ENCODE measurements around the gene MKX. TPM values are rescaled to one million over a fixed set of nuclear protein-coding genes. Genes with fewer than 3 reads are reported as not detected.

Gene MKX
- polyA plus RNA-seq, 2 of the 4 experiments (the other 2 are of a cell fraction), result 0.03 TPM; not detected in 1

- no peak overlapping the region for H3K27ac ChIP-seq
- DNase-seq (ENCODE audit: low read depth in 1 of 2, low spot score in 1 of 2), result no peak
- 0% methylated on average over 3 of the region's 3 CpGs for WGBS (ENCODE audit: missing lambda C conversion rate)
- ChIA-PET CTCF (no interaction called here), POLR2A (interaction anchor here (0.6 kb wide), 1 partner anchor 45 kb away, joined by 3 read pairs; no protein-coding TSS in a partner anchor)
- no peak for FAIRE-seq
- H3K4me2 ChIP-seq, result no peak overlapping the region
- no peak for ATAC-seq
- H3K4me3 ChIP-seq, result no peak overlapping the region
- H3K4me1 ChIP-seq, result no peaks in the 10 kb centered on the region
- H3K9me3 ChIP-seq, result no peaks in the 10 kb centered on the region
- TF ChIP-seq KDM1A (IDR thresholded peaks at IDR 0.05; ENCODE audit: low read depth), result no peak
- no peak for TF ChIP-seq ZNF302 (CRISPR knock-in tag; IDR thresholded peaks at IDR 0.05)
- TF ChIP-seq POLR2A (IDR thresholded peaks at IDR 0.05; ENCODE audit: low read length), result no peak
- TF ChIP-seq RFX5 (IDR thresholded peaks at IDR 0.05), result no peak
- TF ChIP-seq MYC (IDR thresholded peaks at IDR 0.05; ENCODE audit: borderline replicate concordance, low read length), result no peak
- TF ChIP-seq, protein P1, sequence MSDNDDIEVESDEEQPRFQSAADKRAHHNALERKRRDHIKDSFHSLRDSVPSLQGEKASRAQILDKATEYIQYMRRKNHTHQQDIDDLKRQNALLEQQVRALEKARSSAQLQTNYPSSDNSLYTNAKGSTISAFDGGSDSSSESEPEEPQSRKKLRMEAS (IDR thresholded peaks at IDR 0.05), result no peak
- TF ChIP-seq, protein P2, sequence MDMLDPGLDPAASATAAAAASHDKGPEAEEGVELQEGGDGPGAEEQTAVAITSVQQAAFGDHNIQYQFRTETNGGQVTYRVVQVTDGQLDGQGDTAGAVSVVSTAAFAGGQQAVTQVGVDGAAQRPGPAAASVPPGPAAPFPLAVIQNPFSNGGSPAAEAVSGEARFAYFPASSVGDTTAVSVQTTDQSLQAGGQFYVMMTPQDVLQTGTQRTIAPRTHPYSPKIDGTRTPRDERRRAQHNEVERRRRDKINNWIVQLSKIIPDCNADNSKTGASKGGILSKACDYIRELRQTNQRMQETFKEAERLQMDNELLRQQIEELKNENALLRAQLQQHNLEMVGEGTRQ (IDR thresholded peaks at IDR 0.05), result no peak
- no peak for TF ChIP-seq ZSCAN20 (CRISPR knock-in tag; IDR thresholded peaks at IDR 0.05)
- no peak for TF ChIP-seq ATOH8 (CRISPR knock-in tag; IDR thresholded peaks at IDR 0.05; ENCODE audit: low read depth)
- no peak for TF ChIP-seq SREBF2 (IDR thresholded peaks at IDR 0.05)
- TF ChIP-seq JUNB (IDR thresholded peaks at IDR 0.05), result no peak
- TF ChIP-seq PBX3 (IDR thresholded peaks at IDR 0.05), result no peak
- TF ChIP-seq CBX8 (IDR thresholded peaks at IDR 0.05), result no peak
Observed at GRCh38 chr10:27680006-27680557, 65.5 kb downstream of the MKX start.

GRCh38 chr10:27679369-27679912, 66.2 kb downstream of the MKX start:
- CTCF ChIA-PET, result no interaction called here
- DNase-seq (ENCODE audit: low read depth in 1 of 2, low spot score in 1 of 2) (no peak), ATAC-seq (no peak), FAIRE-seq (no peak)
- no peaks in the 10 kb centered on the region for H3K4me1 ChIP-seq
- no peak overlapping the region for H3K4me3 ChIP-seq
- no peaks in the 10 kb centered on the region for H3K9me3 ChIP-seq
- H3K27ac ChIP-seq, result no peak overlapping the region
- POLR2A ChIA-PET, result interaction anchor here (0.6 kb wide), 1 partner anchor 46 kb away, joined by 3 read pairs; no protein-coding TSS in a partner anchor
- 21% methylated on average over 5 of the region's 5 CpGs for WGBS (ENCODE audit: missing lambda C conversion rate)
- H3K4me2 ChIP-seq, result no peak overlapping the region
- TF ChIP-seq ZNF302 (CRISPR knock-in tag; IDR thresholded peaks at IDR 0.05) (no peak), ZC3H11A (IDR thresholded peaks at IDR 0.05) (no peak), CBX8 (IDR thresholded peaks at IDR 0.05) (no peak), EP300 (IDR thresholded peaks at IDR 0.05) (no peak), REST (IDR thresholded peaks at IDR 0.05) (no peak), MYC (IDR thresholded peaks at IDR 0.05; ENCODE audit: borderline replicate concordance, low read length) (no peak), FOXS1 (CRISPR knock-in tag; IDR thresholded peaks at IDR 0.05) (no peak)
- TF ChIP-seq, protein P3, sequence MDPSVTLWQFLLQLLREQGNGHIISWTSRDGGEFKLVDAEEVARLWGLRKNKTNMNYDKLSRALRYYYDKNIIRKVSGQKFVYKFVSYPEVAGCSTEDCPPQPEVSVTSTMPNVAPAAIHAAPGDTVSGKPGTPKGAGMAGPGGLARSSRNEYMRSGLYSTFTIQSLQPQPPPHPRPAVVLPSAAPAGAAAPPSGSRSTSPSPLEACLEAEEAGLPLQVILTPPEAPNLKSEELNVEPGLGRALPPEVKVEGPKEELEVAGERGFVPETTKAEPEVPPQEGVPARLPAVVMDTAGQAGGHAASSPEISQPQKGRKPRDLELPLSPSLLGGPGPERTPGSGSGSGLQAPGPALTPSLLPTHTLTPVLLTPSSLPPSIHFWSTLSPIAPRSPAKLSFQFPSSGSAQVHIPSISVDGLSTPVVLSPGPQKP (IDR thresholded peaks at IDR 0.05; ENCODE audit: low read depth, low read length), result no peak
- TF ChIP-seq, protein P1 (IDR thresholded peaks at IDR 0.05), result no peak
